IMR-90 (cell line): ENCODE measurements around the gene TAF1B. TPM values are rescaled to one million over a fixed set of nuclear protein-coding genes. Genes with fewer than 3 reads are reported as not detected.

Source experiments
- ATAC-seq: fragments of 200-7000 bp; cut with Tn5 transposase; 2 replicates; pipeline ENCODE4 v1.9.1; 2020; ENCODE audit warnings: low read depth, mild to moderate bottlenecking, moderate library complexity
- BruUV-seq: library from RNA; stranded (reverse); fragments of 400-500 nt; replicated peaks from 2 replicates; lab custom pipeline; 2021; lab: Mats Ljungman, UMichigan
- CTCF ChIA-PET: fragments of 300-600 bp; formaldehyde crosslinking; extraction: SDS; loops from one replicate; lab custom pipeline; 2021; ENCODE audit warnings: antibody characterized with exemption; lab: Yijun Ruan, JAX
- POLR2A ChIA-PET: fragments of 300-600 bp; sonication (Branson Sonifier 250); formaldehyde crosslinking; loops from one replicate; lab custom pipeline; 2022; ENCODE audit warnings: antibody characterized with exemption; ENCODE audit not compliant: unreplicated experiment; lab: Charles Lee
- DNase-seq: peaks from one replicate; pipeline ENCODE4 v3.0.0; 2013
- H2AFZ ChIP-seq: replicated peaks from 2 replicates; pipeline ENCODE3; 2013; ENCODE audit warnings: low read length, mild to moderate bottlenecking; ENCODE audit not compliant: poor library complexity
- H2AK5ac ChIP-seq: 2 replicates; pipeline ENCODE4 v1.6.1; 2013; ENCODE audit warnings: low read depth, low read length, inconsistent platforms
- H2AK9ac ChIP-seq: replicated peaks from 2 replicates; pipeline ENCODE3; 2013; ENCODE audit warnings: mild to moderate bottlenecking, low read depth, low read length, moderate library complexity; ENCODE audit not compliant: poor library complexity
- H2BK120ac ChIP-seq: 2 replicates; pipeline ENCODE4 v1.6.1; 2013; ENCODE audit warnings: low read depth, low read length, inconsistent platforms
- H2BK15ac ChIP-seq: 3 replicates; pipeline ENCODE4 v1.6.1; 2013; ENCODE audit warnings: low read depth, low read length, inconsistent platforms
- H2BK20ac ChIP-seq: 2 replicates; pipeline ENCODE4 v1.6.1; 2013; ENCODE audit warnings: low read depth, mild to moderate bottlenecking, inconsistent platforms, low read length, moderate library complexity
- H2BK5ac ChIP-seq: 2 replicates; pipeline ENCODE4 v1.6.1; 2013; ENCODE audit warnings: mild to moderate bottlenecking, low read depth, low read length, inconsistent platforms; ENCODE audit not compliant: poor library complexity, severe bottlenecking
- H3K14ac ChIP-seq: replicated peaks from 2 replicates; pipeline ENCODE4 v1.6.1; 2013; ENCODE audit warnings: low read depth, low read length, inconsistent platforms
- H3K18ac ChIP-seq: 2 replicates; pipeline ENCODE4 v1.6.1; 2013; ENCODE audit warnings: low read depth, low read length, control low read depth
- H3K23ac ChIP-seq: 2 replicates; pipeline ENCODE4 v1.6.1; 2013; ENCODE audit warnings: low read depth, low read length, inconsistent platforms
- H3K27ac ChIP-seq: 2 replicates; pipeline ENCODE4 v1.5.1; 2013; ENCODE audit warnings: mild to moderate bottlenecking, control low read depth, low read length; ENCODE audit not compliant: insufficient read depth
- H3K27me3 ChIP-seq: 2 replicates; pipeline ENCODE4 v1.6.1; 2013; ENCODE audit warnings: low read length; ENCODE audit not compliant: control insufficient read depth, insufficient read depth
- H3K36me3 ChIP-seq: 2 replicates; pipeline ENCODE4 v1.6.1; 2013; ENCODE audit warnings: low read length, mixed read lengths; ENCODE audit not compliant: control insufficient read depth, insufficient read depth
- H3K4ac ChIP-seq: 2 replicates; pipeline ENCODE4 v1.6.1; 2013; ENCODE audit warnings: low read depth, low read length, inconsistent platforms
- H3K4me1 ChIP-seq: 2 replicates; pipeline ENCODE4 v1.6.1; 2013; ENCODE audit warnings: low read length, mixed read lengths; ENCODE audit not compliant: control insufficient read depth, insufficient read depth
- H3K4me2 ChIP-seq: 2 replicates; pipeline ENCODE4 v1.6.1; 2013; ENCODE audit warnings: low read depth, mild to moderate bottlenecking, control low read depth, low read length, moderate library complexity
- H3K4me3 ChIP-seq: 2 replicates; pipeline ENCODE4 v1.5.1; 2013; ENCODE audit warnings: low read depth, mild to moderate bottlenecking, control low read depth, low read length, moderate library complexity; ENCODE audit not compliant: insufficient read depth
- H3K56ac ChIP-seq: 2 replicates; pipeline ENCODE4 v1.6.1; 2013; ENCODE audit warnings: low read length, inconsistent platforms; ENCODE audit not compliant: insufficient read depth; ENCODE audit errors: extremely low read depth
- H3K79me1 ChIP-seq, 2 experiments: 2 replicates each; pipeline ENCODE4 v1.6.1; 2013; ENCODE audit warnings: low read length in 2 of 2, inconsistent platforms in 1 of 2, low read depth in 1 of 2
- H3K9ac ChIP-seq: 2 replicates; pipeline ENCODE4 v1.6.1; 2013; ENCODE audit warnings: low read depth, low read length, control low read depth
- H3K9me1 ChIP-seq: 2 replicates; pipeline ENCODE4 v1.6.1; 2013; ENCODE audit warnings: low read length, inconsistent platforms; ENCODE audit not compliant: insufficient read depth
- H3K9me3 ChIP-seq: 2 replicates; pipeline ENCODE4 v1.6.1; 2013; ENCODE audit warnings: low read length; ENCODE audit not compliant: control insufficient read depth, insufficient read depth
- H4K20me1 ChIP-seq: 2 replicates; pipeline ENCODE4 v1.6.1; 2013; ENCODE audit warnings: low read length, inconsistent platforms; ENCODE audit not compliant: insufficient read depth
- H4K5ac ChIP-seq: 2 replicates; pipeline ENCODE4 v1.6.1; 2013; ENCODE audit warnings: mild to moderate bottlenecking, low read depth, low read length, control low read depth
- H4K8ac ChIP-seq, 2 experiments: 2 replicates each; pipeline ENCODE4 v1.6.1; 2013; ENCODE audit warnings: low read depth in 2 of 2, low read length in 2 of 2, control low read depth in 1 of 2, inconsistent platforms in 1 of 2
- H4K91ac ChIP-seq: 2 replicates; pipeline ENCODE4 v1.6.1; 2013; ENCODE audit warnings: low read depth, low read length, inconsistent platforms; ENCODE audit not compliant: insufficient read depth
- CEBPB ChIP-seq: IDR thresholded peaks from 2 replicates; pipeline ENCODE4 v1.6.1; 2012; ENCODE audit warnings: low read depth, low read length, improper control_type of control experiment
- MAZ ChIP-seq: IDR thresholded peaks from 2 replicates; pipeline ENCODE4 v1.6.1; 2012; ENCODE audit warnings: low read depth, mild to moderate bottlenecking, low read length, improper control_type of control experiment, moderate library complexity, borderline replicate concordance
- WGBS, 2 experiments: methylation state at CpG; one replicate each; pipeline versions ENCODE4 v1.1.5 to v1.1.7; 2013; ENCODE audit warnings: missing lambda C conversion rate in 2 of 2; ENCODE audit not compliant: insufficient read length in 1 of 2; ENCODE audit errors: extremely low coverage in 2 of 2; 5-methylcytosine and 5-hydroxymethylcytosine counted together
- dilution Hi-C: fragments of 300-500 bp; cut with HindIII; formaldehyde crosslinking; loops from one replicate; pipeline ENCODE4 v1.14.3; 2018; ENCODE audit warnings: low sequenced_read_pairs; ENCODE audit not compliant: unreplicated experiment
- in situ Hi-C: fragments of 300-500 bp; cut with MboI; formaldehyde crosslinking; loops from 3 replicates; pipeline ENCODE4 v1.14.3; 2019; ENCODE audit warnings: low sequenced_read_pairs, inconsistent platforms, mixed read lengths
- intact Hi-C: fragments of 100-400 bp; cut with micrococcal nuclease; formaldehyde crosslinking; loops from 2 replicates; pipeline ENCODE4 v1.10.0; 2022
- polyA plus RNA-seq, 3 experiments: library from polyadenylated mRNA; depleted of rRNA; stranded (reverse); fragments of >200 nt; gene quantifications; 2 replicates each; pipeline ENCODE4 v1.2.3, GENCODE V29; 2012; ENCODE audit warnings: low replicate concordance in 1 of 3
- total RNA-seq: library from RNA; depleted of rRNA; stranded (reverse); fragments of >200 nt; gene quantifications from 2 replicates; pipeline ENCODE4 v1.2.3, GENCODE V29; 2012

Gene TAF1B
- total and polyA plus RNA-seq, 2 of the 4 experiments (the other 2 are of a cell fraction), result 8.4 to 19.9 TPM

GRCh38 chr2:9820020-9820973, 23.0 kb upstream of the TAF1B start:
- H3K4me1 ChIP-seq, result peaks cover 4% of the 10 kb centered on the region; the same call in 1 of the 2 replicates
- in situ Hi-C loops, result loop anchor here (25.0 kb wide), 1 partner anchor 842 kb away; no protein-coding TSS in a partner anchor
- H3K9me3 ChIP-seq, result no peaks in the 10 kb centered on the region
- no peak overlapping the region for H4K8ac ChIP-seq
- H2BK120ac ChIP-seq, result no peak overlapping the region
- no peak overlapping the region for H3K4ac ChIP-seq
- no peak overlapping the region for H2BK20ac ChIP-seq
- H3K23ac ChIP-seq, result no peak overlapping the region
- ChIA-PET POLR2A (no interaction called here), CTCF (no interaction called here)
- TF ChIP-seq MAZ (no peak), CEBPB (no peak)
- no peak overlapping the region for H2BK15ac ChIP-seq
- H2BK5ac ChIP-seq, result no peak overlapping the region
- no peaks in the 10 kb centered on the region for H3K36me3 ChIP-seq
- no peaks in the 10 kb centered on the region for H3K79me1 ChIP-seq
- H3K27ac ChIP-seq, result no peak overlapping the region
- H2AK5ac ChIP-seq, result peak overlapping the region; percentile 55; the same call in 1 of the 2 replicates
- no peak overlapping the region for H3K18ac ChIP-seq
- H2AFZ ChIP-seq, result no peak overlapping the region
- BruUV-seq, result no TSS peak
- H3K9ac ChIP-seq, result no peak overlapping the region
- H3K27me3 ChIP-seq, result no peaks in the 10 kb centered on the region; the same call in 1 of the 2 replicates
- H2AK9ac ChIP-seq, result no peak overlapping the region
- no peaks in the 10 kb centered on the region for H4K20me1 ChIP-seq
- H4K91ac ChIP-seq, result no peak overlapping the region
- H3K56ac ChIP-seq, result no peak overlapping the region
- H3K4me2 ChIP-seq, result no peak overlapping the region
- 91% methylated on average over 12 of the region's 32 CpGs; no CpG with 5 or more reads in 1 of the 2 experiments for WGBS, 2 experiments
- no peak overlapping the region for H3K4me3 ChIP-seq
- intact Hi-C loops, result no loop called here
- DNase-seq (peak; percentile 57), ATAC-seq (0 out of 2 replicates have a peak, but pooled peaks have one; percentile 14)
- dilution Hi-C loops, result no loop called here
- no peak overlapping the region for H3K14ac ChIP-seq
- H4K5ac ChIP-seq, result no peak overlapping the region
- H3K9me1 ChIP-seq, result no peaks in the 10 kb centered on the region
